Stimulated activated naive B cell treated with anti-CD40 and anti-IgM and Interleukin-4, amounts not matched to agents 10 μg/mL and 1 μg/mL and 100 μg/mL, for 72 hours (primary cell): ENCODE results near the gene UTP4.
A peak's percentile ranks its signal among the peaks of the same experiment; 100 is the strongest.
"Not testable (repeated sequence)": the region's sequence is repeated elsewhere in the genome, so short reads cannot be mapped to it uniquely, and the experiment has no call there.

Experiments
- ATAC-seq, 2 donors: fragments of 150-1000 bp; cut with Tn5 transposase; replicated peaks; 2 replicates each; pipeline ENCODE4 v1.10.0; 2021; ENCODE audit warnings: moderate library complexity in 1 of 2
- DNase-seq: peaks from one replicate; pipeline ENCODE4 v3.0.0; 2021
- H3K27ac Mint-ChIP-seq: one replicate; pipeline ENCODE4 v1.8.0; 2022; ENCODE audit warnings: mild to moderate bottlenecking, mixed read lengths
- H3K27me3 Mint-ChIP-seq, 2 donors: one replicate each; pipeline ENCODE4 v1.8.0; 2022; ENCODE audit warnings: mixed read lengths in 2 of 2
- H3K36me3 Mint-ChIP-seq, 2 donors: one replicate each; pipeline ENCODE4 v1.8.0; 2022; ENCODE audit warnings: mixed read lengths in 2 of 2, mild to moderate bottlenecking in 1 of 2
- H3K4me1 Mint-ChIP-seq, 2 donors: one replicate each; pipeline ENCODE4 v1.8.0; 2022; ENCODE audit warnings: mixed read lengths in 2 of 2, mild to moderate bottlenecking in 1 of 2
- H3K4me3 Mint-ChIP-seq, 2 donors: one replicate each; pipeline ENCODE4 v1.8.0; 2022; ENCODE audit warnings: mild to moderate bottlenecking in 2 of 2, mixed read lengths in 2 of 2, moderate library complexity in 1 of 2
- H3K9me3 Mint-ChIP-seq, 2 donors: one replicate each; pipeline ENCODE4 v1.8.0; 2022; ENCODE audit warnings: mixed read lengths in 2 of 2, mild to moderate bottlenecking in 1 of 2

UTP4 gene

GRCh38 chr16:69115361-69115760, 17.1 kb upstream of the UTP4 start:
- H3K9me3 Mint-ChIP-seq: no peaks in the 10 kb centered on the region
- peaks cover 37 to 64% of the 10 kb centered on the region in 2 donors for H3K36me3 Mint-ChIP-seq
- no peaks in the 10 kb centered on the region for H3K27me3 Mint-ChIP-seq
- no peak for ATAC-seq
- H3K4me1 Mint-ChIP-seq: peaks cover 5 to 10% of the 10 kb centered on the region in 2 donors
- H3K27ac Mint-ChIP-seq: no peak overlapping the region
- no peak for DNase-seq
- no peak overlapping the region for H3K4me3 Mint-ChIP-seq

DNA sequence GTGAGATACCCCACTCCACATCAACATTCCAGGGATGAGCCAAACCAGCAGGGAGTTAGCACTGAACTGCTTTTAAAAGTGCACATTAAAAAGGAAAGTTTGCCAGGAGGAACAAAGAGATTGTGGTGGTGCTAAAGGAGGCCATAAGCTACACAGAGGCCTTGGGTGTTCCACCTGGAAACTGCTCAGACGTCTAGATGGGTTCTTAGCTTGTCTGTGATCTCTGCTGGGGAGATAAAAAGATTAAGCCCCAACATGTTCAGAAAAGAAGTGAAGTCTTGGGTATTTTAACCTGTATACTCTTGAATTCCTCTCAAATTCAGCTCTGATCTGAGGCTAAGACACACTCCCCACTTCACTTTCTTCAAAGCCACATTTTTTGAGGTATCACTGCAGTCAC, 16.6 kb upstream of the UTP4 start:
- Mint-ChIP-seq H3K27ac (no peak overlapping the region), H3K4me1 (peaks cover 5 to 10% of the 10 kb centered on the region in 2 donors), H3K36me3 (peaks cover 34 to 62% of the 10 kb centered on the region in 2 donors), H3K9me3 (no peaks in the 10 kb centered on the region), H3K4me3 (no peak overlapping the region), H3K27me3 (no peaks in the 10 kb centered on the region)
- ATAC-seq (no peak), DNase-seq (no peak)

DNA sequence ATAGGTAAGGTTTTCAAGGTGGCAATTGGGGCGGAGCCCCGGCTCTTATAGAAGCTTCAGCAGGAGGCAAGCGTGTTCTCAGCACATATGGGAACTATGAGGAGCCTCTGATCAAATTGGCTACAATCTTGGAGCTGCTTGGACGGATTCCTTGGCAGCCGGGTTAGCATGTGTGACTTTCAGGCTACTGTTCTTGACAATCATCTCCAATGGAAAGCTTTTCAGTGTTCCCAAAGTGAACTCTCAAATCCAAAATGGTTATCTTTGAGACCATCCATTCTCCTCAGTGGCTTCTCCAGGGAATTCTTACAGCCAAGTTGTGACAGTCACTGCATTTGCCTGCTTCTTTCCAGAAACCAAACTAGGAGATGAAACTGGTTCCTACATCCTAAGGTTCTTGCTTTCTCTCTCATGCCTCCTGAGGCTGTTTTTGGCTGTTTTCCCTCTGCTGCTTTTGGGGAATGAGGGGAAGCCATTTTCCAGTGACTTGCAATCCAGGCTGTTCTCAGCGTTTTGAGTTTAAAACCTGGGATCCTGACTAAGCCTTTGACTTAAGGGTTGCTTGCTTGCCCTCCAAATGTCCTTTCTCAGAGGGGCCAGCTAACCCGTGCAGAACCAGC, 16.1 kb upstream of the UTP4 start:
- H3K36me3 Mint-ChIP-seq: peaks cover 35 to 65% of the 10 kb centered on the region in 2 donors
- H3K27me3 Mint-ChIP-seq: no peaks in the 10 kb centered on the region
- H3K4me3 Mint-ChIP-seq: no peak overlapping the region
- H3K4me1 Mint-ChIP-seq: peaks cover 5 to 10% of the 10 kb centered on the region in 2 donors
- DNase-seq (no peak), ATAC-seq (no peak)
- H3K27ac Mint-ChIP-seq: no peak overlapping the region
- no peaks in the 10 kb centered on the region for H3K9me3 Mint-ChIP-seq

DNA sequence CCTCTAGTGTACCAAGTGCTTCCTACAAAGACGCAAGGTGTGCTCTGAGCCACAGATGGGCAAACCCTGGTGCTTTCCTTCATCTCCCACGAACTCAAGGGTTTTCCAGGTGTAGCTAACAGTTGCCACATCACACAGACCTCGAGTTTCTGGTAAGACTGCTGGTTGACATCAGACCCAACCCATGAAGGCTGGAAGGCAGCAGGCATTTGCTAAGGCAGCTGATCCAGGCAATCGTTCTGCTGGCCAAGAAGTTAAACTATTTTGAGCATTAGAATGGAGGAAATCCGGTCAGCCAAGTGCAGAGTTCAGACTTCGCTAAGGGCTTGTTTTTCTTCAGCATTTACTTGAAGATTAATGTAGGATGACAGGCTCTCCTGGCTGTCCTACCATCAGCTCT, 15.5 kb upstream of the UTP4 start:
- Mint-ChIP-seq H3K27me3 (no peaks in the 10 kb centered on the region), H3K36me3 (peaks cover 34 to 62% of the 10 kb centered on the region in 2 donors), H3K27ac (no peak overlapping the region), H3K4me3 (no peak overlapping the region), H3K9me3 (no peaks in the 10 kb centered on the region), H3K4me1 (peaks cover 5 to 10% of the 10 kb centered on the region in 2 donors)
- DNase-seq (no peak), ATAC-seq (no peak)

- Mint-ChIP-seq H3K9me3 (no peaks in the 10 kb centered on the region), H3K4me3 (no peak overlapping the region), H3K36me3 (peaks cover 27 to 55% of the 10 kb centered on the region in 2 donors), H3K27ac (no peak overlapping the region), H3K27me3 (no peaks in the 10 kb centered on the region), H3K4me1 (peaks cover 0 to 2% of the 10 kb centered on the region in 2 donors)
- DNase-seq (no peak), ATAC-seq (no peak)
Measured at GRCh38 chr16:69118468-69118867, 14.0 kb upstream of the UTP4 start.

GRCh38 chr16:69118994-69119393, 13.5 kb upstream of the UTP4 start:
- no peak for ATAC-seq
- peaks cover 27 to 51% of the 10 kb centered on the region in 2 donors for H3K36me3 Mint-ChIP-seq
- H3K27ac Mint-ChIP-seq: no peak overlapping the region
- H3K4me1 Mint-ChIP-seq: peaks cover 0 to under 1% of the 10 kb centered on the region in 2 donors
- H3K9me3 Mint-ChIP-seq: no peaks in the 10 kb centered on the region
- no peak overlapping the region for H3K4me3 Mint-ChIP-seq
- DNase-seq: no peak
- H3K27me3 Mint-ChIP-seq: no peaks in the 10 kb centered on the region

DNA sequence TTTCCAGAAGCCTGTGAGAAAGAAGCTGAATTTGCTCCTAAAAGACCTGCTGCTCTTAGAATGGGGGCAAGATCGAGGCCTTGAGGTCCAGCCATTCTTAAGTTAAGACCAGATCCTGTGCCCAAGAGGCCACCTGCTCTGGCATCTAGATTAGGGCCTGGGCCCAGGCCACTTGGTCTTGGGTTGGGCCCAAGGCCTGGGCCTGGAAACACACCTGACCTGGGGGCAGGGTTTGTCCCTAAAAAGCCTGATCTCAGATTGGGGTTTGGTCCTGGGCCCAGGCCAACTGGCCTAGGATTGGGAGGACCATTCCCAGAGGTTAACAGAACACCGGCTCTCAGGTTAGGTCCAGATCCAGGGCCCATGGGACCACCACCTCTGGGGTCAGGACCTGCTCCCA, 12.9 kb upstream of the UTP4 start:
- H3K27me3 Mint-ChIP-seq: no peaks in the 10 kb centered on the region
- no peaks in the 10 kb centered on the region for H3K9me3 Mint-ChIP-seq
- ATAC-seq (no peak), DNase-seq (no peak)
- H3K27ac Mint-ChIP-seq: no peak overlapping the region
- no peak overlapping the region for H3K4me3 Mint-ChIP-seq
- peaks cover 26 to 48% of the 10 kb centered on the region in 2 donors for H3K36me3 Mint-ChIP-seq
- H3K4me1 Mint-ChIP-seq: no peaks in the 10 kb centered on the region

DNA sequence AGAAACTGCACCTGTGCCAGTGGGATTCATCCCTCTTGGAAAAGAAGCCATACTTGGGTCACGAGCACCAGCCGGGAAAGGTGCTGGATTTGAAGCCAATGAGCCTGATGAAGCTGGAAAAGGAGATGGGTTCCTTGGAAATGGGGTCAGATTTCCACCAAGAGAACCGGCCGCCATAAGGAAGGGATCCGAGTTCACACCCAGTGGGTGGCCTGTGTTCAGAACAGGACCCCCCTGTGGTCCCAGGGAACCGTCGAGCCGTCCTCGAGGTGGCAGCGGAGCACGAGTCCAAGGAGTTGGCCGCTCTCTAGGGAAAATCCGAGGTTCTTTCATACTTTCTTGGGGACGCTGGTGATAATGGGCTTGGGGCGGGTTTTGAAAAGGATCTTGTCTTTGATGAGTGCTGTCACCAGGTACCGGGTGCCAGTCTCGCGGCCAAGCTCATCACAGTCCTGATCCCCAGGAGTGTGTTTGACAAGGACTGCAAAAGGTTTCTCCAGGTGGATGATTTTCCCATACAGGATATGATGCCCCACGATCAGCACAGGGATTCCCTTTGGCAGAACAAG, 12.3 kb upstream of the UTP4 start:
- Mint-ChIP-seq H3K4me3 (no peak overlapping the region), H3K4me1 (peaks cover 0 to 5% of the 10 kb centered on the region in 2 donors), H3K27ac (no peak overlapping the region), H3K27me3 (no peaks in the 10 kb centered on the region), H3K9me3 (no peaks in the 10 kb centered on the region), H3K36me3 (peaks cover 23 to 42% of the 10 kb centered on the region in 2 donors)
- ATAC-seq (no peak), DNase-seq (no peak)

DNA sequence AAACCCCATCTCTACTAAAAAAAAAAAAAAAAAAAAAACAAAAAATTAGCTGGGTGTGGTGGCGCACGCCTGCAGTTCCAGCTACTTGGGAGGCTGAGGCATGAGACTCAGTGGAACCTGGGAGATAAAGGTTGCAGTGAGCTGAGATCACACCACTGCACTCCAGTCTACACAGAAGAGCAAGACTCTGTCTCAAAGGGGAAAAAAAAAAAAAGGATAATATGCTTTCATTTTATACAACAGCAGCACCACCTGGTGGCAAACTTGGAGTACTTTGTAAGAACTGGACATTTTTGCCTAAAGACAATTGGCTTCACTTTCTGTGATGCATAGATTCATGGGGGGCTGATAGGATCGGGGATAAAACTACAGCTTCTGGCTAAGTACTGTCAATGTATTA, 8.5 kb upstream of the UTP4 start:
- DNase-seq (peak; percentile 44), ATAC-seq (peak; percentile 59 to 71)
- Mint-ChIP-seq H3K36me3 (peaks cover 11 to 25% of the 10 kb centered on the region in 2 donors), H3K27me3 (no peaks in the 10 kb centered on the region), H3K4me1 (peaks cover 4 to 32% of the 10 kb centered on the region in 2 donors), H3K9me3 (no peaks in the 10 kb centered on the region), H3K4me3 (no peak overlapping the region), H3K27ac (no peak overlapping the region)

DNA sequence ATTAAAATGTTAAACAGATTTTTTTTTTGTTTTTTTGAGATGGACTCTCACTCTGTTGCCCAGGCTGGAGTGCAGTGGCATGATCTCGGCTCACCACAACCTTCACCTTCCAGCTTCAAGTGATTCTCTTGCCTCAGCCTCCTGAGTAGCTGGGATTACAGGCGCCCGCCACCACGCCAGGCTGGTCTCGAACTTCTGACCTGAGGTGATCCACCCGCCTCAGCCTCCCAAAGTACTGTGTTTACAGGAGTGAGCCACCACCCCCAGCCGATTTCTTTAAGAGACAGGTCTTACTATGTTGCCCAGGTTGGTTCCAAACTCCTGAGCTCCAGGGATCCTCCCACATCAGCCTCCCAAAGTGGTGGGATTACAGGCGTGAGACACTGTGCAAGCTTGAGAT, 8.0 kb upstream of the UTP4 start:
- not testable (repeated sequence) for ATAC-seq, H3K9me3 Mint-ChIP-seq, DNase-seq, H3K4me3 Mint-ChIP-seq, H3K27ac Mint-ChIP-seq, H3K27me3 Mint-ChIP-seq
- Mint-ChIP-seq H3K4me1 (peaks cover 4 to 34% of the 10 kb centered on the region in 2 donors), H3K36me3 (peaks cover 11 to 22% of the 10 kb centered on the region in 2 donors)

DNA sequence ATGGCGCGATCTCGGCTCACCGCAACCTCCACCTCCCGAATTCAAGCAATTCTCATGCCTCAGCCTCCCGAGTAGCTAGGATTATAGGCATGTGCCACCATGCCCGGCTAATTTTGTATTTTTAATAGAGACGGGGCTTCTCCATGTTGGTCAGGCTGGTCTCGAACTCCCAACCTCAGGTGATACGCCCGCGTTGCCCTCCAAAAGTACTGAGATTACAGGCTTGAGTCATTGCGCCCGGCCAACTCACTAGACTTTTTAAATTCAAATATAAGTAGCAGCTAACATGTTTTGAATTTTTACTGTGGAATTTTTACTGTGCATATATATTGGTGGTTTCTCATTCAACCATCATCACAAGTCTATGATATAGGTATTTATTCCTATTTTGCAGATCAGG, 7.5 kb upstream of the UTP4 start:
- not testable (repeated sequence) for H3K27ac Mint-ChIP-seq, ATAC-seq

DNA sequence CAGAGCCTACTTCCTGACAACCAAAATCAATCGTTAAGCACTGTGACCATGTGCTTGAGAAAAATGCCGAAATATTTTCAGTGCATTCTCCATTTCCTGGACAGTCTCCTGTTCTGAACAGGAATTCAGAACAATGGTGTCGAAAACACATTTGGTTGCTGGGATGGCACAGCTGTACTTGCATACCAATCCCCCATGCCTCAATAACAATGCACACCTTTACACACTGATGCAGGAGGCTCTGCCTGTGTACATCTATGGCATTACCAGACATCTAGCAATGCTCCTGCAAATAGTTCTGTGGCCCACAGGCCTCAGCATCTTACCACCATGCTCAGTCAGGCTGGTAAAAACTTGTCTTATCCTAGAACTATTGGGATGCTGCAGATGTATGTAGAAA, 6.2 kb upstream of the UTP4 start:
- Mint-ChIP-seq H3K27me3 (no peaks in the 10 kb centered on the region), H3K4me1 (peaks cover 9 to 51% of the 10 kb centered on the region in 2 donors), H3K4me3 (no peak overlapping the region), H3K36me3 (peaks cover 4 to 11% of the 10 kb centered on the region in 2 donors), H3K27ac (no peak overlapping the region), H3K9me3 (no peaks in the 10 kb centered on the region)
- ATAC-seq (no peak), DNase-seq (no peak)

More for the DNA sequence above, 7.5 kb upstream of the UTP4 start:
- peaks cover 8 to 21% of the 10 kb centered on the region in 2 donors for H3K36me3 Mint-ChIP-seq
- not testable (repeated sequence) for H3K9me3 Mint-ChIP-seq, H3K4me3 Mint-ChIP-seq, DNase-seq, H3K27me3 Mint-ChIP-seq
- peaks cover 6 to 40% of the 10 kb centered on the region in 2 donors for H3K4me1 Mint-ChIP-seq

DNA sequence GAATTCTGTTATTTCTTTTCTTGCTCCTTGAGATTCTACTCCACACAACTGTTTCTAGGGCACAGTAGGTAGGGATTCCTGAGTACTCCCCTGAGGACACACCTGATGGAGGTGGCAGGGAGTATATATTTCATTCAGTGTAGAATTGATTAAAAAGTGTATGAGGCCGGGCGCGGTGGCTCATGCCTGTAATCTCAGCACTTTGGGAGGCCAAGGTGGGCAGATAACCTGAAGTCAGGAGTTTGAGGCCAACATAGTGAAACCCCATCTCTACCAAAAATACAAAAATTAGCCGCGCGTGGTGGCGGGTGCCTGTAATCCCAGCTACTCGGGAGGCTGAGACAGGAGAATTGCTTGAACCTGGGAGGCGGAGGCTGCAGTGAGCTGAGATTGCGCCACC, 5.6 kb upstream of the UTP4 start:
- H3K27ac Mint-ChIP-seq, DNase-seq, H3K4me3 Mint-ChIP-seq, ATAC-seq, H3K9me3 Mint-ChIP-seq, H3K27me3 Mint-ChIP-seq: not testable (repeated sequence)
- Mint-ChIP-seq H3K36me3 (peaks cover 7 to 14% of the 10 kb centered on the region in 2 donors), H3K4me1 (peaks cover 14 to 57% of the 10 kb centered on the region in 2 donors)

DNA sequence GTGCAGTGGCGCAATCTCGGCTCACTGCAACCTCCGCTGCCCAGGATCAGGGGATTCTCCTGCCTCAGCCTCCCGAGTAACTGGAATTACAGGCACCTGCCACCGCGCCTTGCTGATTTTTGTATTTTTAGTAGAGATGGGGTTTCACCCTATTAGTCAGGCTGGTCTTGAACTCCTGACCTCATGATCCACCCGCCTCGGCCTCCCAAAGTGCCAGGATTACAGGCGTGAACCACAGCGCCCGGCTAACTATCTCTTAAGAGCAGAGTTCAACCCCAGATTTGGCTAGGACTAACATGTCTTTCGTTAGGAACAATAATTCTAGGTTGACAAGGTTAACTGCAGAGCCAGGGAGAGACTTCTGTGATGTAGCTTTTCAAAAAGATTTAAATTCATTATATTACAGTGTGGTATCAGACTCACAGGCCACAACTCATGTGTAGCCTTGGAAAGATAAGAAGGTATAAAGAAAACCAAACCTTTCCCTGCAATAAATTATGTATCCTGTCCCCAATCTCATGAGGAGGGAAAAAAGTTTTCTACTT, 4.4 kb upstream of the UTP4 start:
- ATAC-seq: no peak
- Mint-ChIP-seq H3K36me3 (peaks cover 7 to 17% of the 10 kb centered on the region in 2 donors), H3K27ac (no peak overlapping the region), H3K9me3 (no peaks in the 10 kb centered on the region), H3K4me3 (no peak overlapping the region), H3K4me1 (peaks cover 16 to 62% of the 10 kb centered on the region in 2 donors), H3K27me3 (no peaks in the 10 kb centered on the region)
- DNase-seq: no peak

GRCh38 chr16:69130461-69130860, 2.0 kb upstream of the UTP4 start:
- ATAC-seq (no peak), DNase-seq (no peak)
- Mint-ChIP-seq H3K36me3 (peaks cover 14 to 30% of the 10 kb centered on the region in 2 donors), H3K4me1 (peaks cover 29 to 73% of the 10 kb centered on the region in 2 donors), H3K27me3 (no peaks in the 10 kb centered on the region), H3K9me3 (no peaks in the 10 kb centered on the region), H3K4me3 (no peak overlapping the region), H3K27ac (no peak overlapping the region)
